HEK293 (cell line): Measurements from ENCODE around the gene KLHDC7B.

Experiments
- CTCF ChIA-PET: fragments of 350-600 bp; formaldehyde crosslinking; extraction: SDS; loops from one replicate; lab custom pipeline; 2021; ENCODE audit warnings: antibody characterized with exemption; lab: Yijun Ruan, JAX
- POLR2A ChIA-PET: fragments of 300-600 bp; formaldehyde crosslinking; extraction: SDS; loops from one replicate; lab custom pipeline; 2020; ENCODE audit warnings: antibody characterized with exemption, inconsistent platforms; lab: Yijun Ruan, JAX
- H3K27ac ChIP-seq: fragments of 200-500 bp; sonication (Bioruptor generic); 2 replicates; pipeline ENCODE4 v1.5.1; 2014; ENCODE audit warnings: low read depth, low read length, control low read depth, inconsistent platforms; ENCODE audit errors: extremely low read depth
- H3K36me3 ChIP-seq, 2 experiments: fragments of 200-500 bp in 1 of 2; sonication (Bioruptor generic) in 1 of 2; 1 replicate in 1 of 2; 2 replicates in 1 of 2; pipeline ENCODE4 v1.5.1; 2014 to 2017; ENCODE audit warnings: inconsistent platforms in 2 of 2, low read length in 2 of 2; ENCODE audit not compliant: control insufficient read depth in 2 of 2, insufficient read depth in 1 of 2
- H3K4me1 ChIP-seq: fragments of 200-500 bp; sonication (Bioruptor generic); 2 replicates; pipeline ENCODE4 v1.5.1; 2014; ENCODE audit warnings: mild to moderate bottlenecking, low read length, inconsistent platforms; ENCODE audit not compliant: control insufficient read depth, insufficient read depth
- H3K4me3 ChIP-seq: 2 replicates; pipeline ENCODE4 v1.5.1; 2011; ENCODE audit warnings: low read depth, mild to moderate bottlenecking, control low read depth, low read length, moderate library complexity
- H3K9me3 ChIP-seq: fragments of 200-500 bp; sonication (Bioruptor generic); 2 replicates; pipeline ENCODE4 v1.5.1; 2014; ENCODE audit warnings: low read depth, low read length, inconsistent platforms; ENCODE audit not compliant: control insufficient read depth, insufficient read depth
- EGR2 ChIP-seq: fragments of 450-650 bp; formaldehyde crosslinking; IDR thresholded peaks from 2 replicates; pipeline ENCODE4 v1.5.1; 2016; ENCODE audit warnings: low read depth, missing biosample characterization, missing genetic modification characterization
- GFI1B ChIP-seq: fragments of 450-650 bp; formaldehyde crosslinking; IDR thresholded peaks from 2 replicates; pipeline ENCODE4 v1.5.1; 2016; ENCODE audit warnings: missing biosample characterization, missing genetic modification characterization
- GLIS1 ChIP-seq: fragments of 450-650 bp; formaldehyde crosslinking; IDR thresholded peaks from 2 replicates; pipeline ENCODE4 v1.5.1; 2016; ENCODE audit warnings: missing biosample characterization, missing genetic modification characterization
- GLIS2 ChIP-seq: fragments of 450-650 bp; formaldehyde crosslinking; IDR thresholded peaks from 2 replicates; pipeline ENCODE4 v1.5.1; 2016; ENCODE audit warnings: missing biosample characterization, missing genetic modification characterization
- OVOL3 ChIP-seq: fragments of 450-650 bp; formaldehyde crosslinking; IDR thresholded peaks from 2 replicates; pipeline ENCODE4 v1.5.1; 2016; ENCODE audit warnings: missing biosample characterization, missing genetic modification characterization
- REPIN1 ChIP-seq: fragments of 450-650 bp; formaldehyde crosslinking; IDR thresholded peaks from 2 replicates; pipeline ENCODE4 v1.5.1; 2017; ENCODE audit warnings: missing biosample characterization, missing genetic modification characterization, low read depth
- YY2 ChIP-seq: fragments of 450-650 bp; formaldehyde crosslinking; IDR thresholded peaks from 2 replicates; pipeline ENCODE4 v1.5.1; 2016; ENCODE audit warnings: missing biosample characterization, missing genetic modification characterization
- ZFHX2 ChIP-seq: fragments of 450-650 bp; formaldehyde crosslinking; conservative IDR thresholded peaks from 2 replicates; pipeline ENCODE4 v1.5.1; 2016; ENCODE audit warnings: missing biosample characterization, missing genetic modification characterization
- ZIC2 ChIP-seq: fragments of 450-650 bp; formaldehyde crosslinking; IDR thresholded peaks from 2 replicates; pipeline ENCODE4 v1.5.1; 2016; ENCODE audit warnings: missing biosample characterization, missing genetic modification characterization
- ZNF114 ChIP-seq: fragments of 450-650 bp; formaldehyde crosslinking; IDR thresholded peaks from 2 replicates; pipeline ENCODE4 v1.5.0; 2017; ENCODE audit warnings: missing biosample characterization, missing genetic modification characterization
- ZNF155 ChIP-seq: fragments of 450-650 bp; formaldehyde crosslinking; IDR thresholded peaks from 2 replicates; pipeline ENCODE4 v1.5.1; 2016; ENCODE audit warnings: missing biosample characterization, missing genetic modification characterization
- ZNF341 ChIP-seq: fragments of 450-650 bp; formaldehyde crosslinking; IDR thresholded peaks from 2 replicates; pipeline ENCODE4; 2016; ENCODE audit warnings: low read depth, missing biosample characterization, missing genetic modification characterization
- ZNF548 ChIP-seq: fragments of 450-650 bp; formaldehyde crosslinking; IDR thresholded peaks from 2 replicates; pipeline ENCODE4 v1.5.1; 2016; ENCODE audit warnings: missing biosample characterization, missing genetic modification characterization
- ZNF596 ChIP-seq: fragments of 450-650 bp; IDR thresholded peaks from 2 replicates; pipeline ENCODE4 v1.5.0; 2018; ENCODE audit warnings: missing biosample characterization, mild to moderate bottlenecking, missing genetic modification characterization, moderate library complexity
- ZNF610 ChIP-seq: fragments of 450-650 bp; formaldehyde crosslinking; IDR thresholded peaks from 2 replicates; pipeline ENCODE4 v1.5.1; 2016; ENCODE audit warnings: missing biosample characterization, missing genetic modification characterization, borderline replicate concordance
- ZNF660 ChIP-seq: fragments of 450-650 bp; IDR thresholded peaks from 2 replicates; pipeline ENCODE4 v1.5.1; 2018; ENCODE audit warnings: missing biosample characterization, mild to moderate bottlenecking, missing genetic modification characterization
- ZNF670 ChIP-seq: fragments of 450-650 bp; formaldehyde crosslinking; IDR thresholded peaks from 2 replicates; pipeline ENCODE4 v1.5.1; 2016; ENCODE audit warnings: missing biosample characterization, missing genetic modification characterization, low read depth
- ZNF791 ChIP-seq: fragments of 450-650 bp; formaldehyde crosslinking; IDR thresholded peaks from 2 replicates; pipeline ENCODE4 v1.5.1; 2016; ENCODE audit warnings: missing biosample characterization, missing genetic modification characterization
- TF ChIP-seq, protein P1 (sequence below): fragments of 450-650 bp; formaldehyde crosslinking; IDR thresholded peaks from 2 replicates; pipeline ENCODE4 v1.5.1; 2016; ENCODE audit warnings: missing biosample characterization, missing genetic modification characterization
- TF ChIP-seq, protein P2 (sequence below): fragments of 450-650 bp; formaldehyde crosslinking; IDR thresholded peaks from 2 replicates; pipeline ENCODE4 v1.5.1; 2017; ENCODE audit warnings: missing biosample characterization, missing genetic modification characterization
- TF ChIP-seq, protein P3 (sequence below): fragments of 450-650 bp; formaldehyde crosslinking; IDR thresholded peaks from 2 replicates; pipeline ENCODE4 v1.5.1; 2016; ENCODE audit warnings: missing biosample characterization, missing genetic modification characterization

The KLHDC7B gene

DNA sequence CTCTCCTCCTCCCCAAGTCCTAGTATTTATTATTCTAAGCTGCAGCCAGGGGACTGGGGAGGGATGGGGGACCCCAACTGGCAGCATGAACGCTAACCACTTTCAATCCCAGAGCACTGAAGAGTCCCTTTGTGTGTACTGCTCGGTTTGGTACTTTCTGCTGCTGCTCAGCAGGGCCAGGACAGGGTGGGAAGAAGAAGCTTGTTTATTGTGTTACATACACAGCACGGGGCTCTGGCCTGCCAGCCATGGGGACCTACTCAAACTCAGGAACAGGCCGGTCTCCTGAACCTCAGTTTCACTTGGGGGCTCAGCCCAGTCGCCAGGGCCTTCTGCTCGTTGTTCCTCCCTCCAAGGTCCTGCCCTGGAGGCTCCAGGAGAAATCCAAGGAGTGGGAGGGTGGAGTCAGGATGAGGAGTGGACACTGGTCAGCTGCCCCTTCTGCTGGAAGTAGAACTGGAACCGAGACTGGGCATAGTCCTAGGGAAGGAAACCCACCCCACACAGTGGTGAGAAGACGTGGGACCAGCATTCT is 33.1 kb downstream of the KLHDC7B start (continued):
- TF ChIP-seq REPIN1 (tag by site-specific recombination) = no peak
- no peak for TF ChIP-seq ZNF596
- TF ChIP-seq, protein P1, sequence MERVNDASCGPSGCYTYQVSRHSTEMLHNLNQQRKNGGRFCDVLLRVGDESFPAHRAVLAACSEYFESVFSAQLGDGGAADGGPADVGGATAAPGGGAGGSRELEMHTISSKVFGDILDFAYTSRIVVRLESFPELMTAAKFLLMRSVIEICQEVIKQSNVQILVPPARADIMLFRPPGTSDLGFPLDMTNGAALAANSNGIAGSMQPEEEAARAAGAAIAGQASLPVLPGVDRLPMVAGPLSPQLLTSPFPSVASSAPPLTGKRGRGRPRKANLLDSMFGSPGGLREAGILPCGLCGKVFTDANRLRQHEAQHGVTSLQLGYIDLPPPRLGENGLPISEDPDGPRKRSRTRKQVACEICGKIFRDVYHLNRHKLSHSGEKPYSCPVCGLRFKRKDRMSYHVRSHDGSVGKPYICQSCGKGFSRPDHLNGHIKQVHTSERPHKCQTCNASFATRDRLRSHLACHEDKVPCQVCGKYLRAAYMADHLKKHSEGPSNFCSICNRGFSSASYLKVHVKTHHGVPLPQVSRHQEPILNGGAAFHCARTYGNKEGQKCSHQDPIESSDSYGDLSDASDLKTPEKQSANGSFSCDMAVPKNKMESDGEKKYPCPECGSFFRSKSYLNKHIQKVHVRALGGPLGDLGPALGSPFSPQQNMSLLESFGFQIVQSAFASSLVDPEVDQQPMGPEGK (tag by site-specific recombination) = no peak
- TF ChIP-seq, protein P2, sequence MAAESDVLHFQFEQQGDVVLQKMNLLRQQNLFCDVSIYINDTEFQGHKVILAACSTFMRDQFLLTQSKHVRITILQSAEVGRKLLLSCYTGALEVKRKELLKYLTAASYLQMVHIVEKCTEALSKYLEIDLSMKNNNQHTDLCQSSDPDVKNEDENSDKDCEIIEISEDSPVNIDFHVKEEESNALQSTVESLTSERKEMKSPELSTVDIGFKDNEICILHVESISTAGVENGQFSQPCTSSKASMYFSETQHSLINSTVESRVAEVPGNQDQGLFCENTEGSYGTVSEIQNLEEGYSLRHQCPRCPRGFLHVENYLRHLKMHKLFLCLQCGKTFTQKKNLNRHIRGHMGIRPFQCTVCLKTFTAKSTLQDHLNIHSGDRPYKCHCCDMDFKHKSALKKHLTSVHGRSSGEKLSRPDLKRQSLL = no peak

GRCh38 chr22:50579752-50580151 is 34.1 kb downstream of the KLHDC7B start:
- H3K36me3 ChIP-seq = peaks cover 33 to 67% of the 10 kb centered on the region in 2 experiments
- ChIA-PET CTCF (interaction anchor here (2.3 kb wide), 1 partner anchor 16 kb away, joined by 12 read pairs; the partner anchor contains the start of gene SYCE3), POLR2A (no interaction called here)
- H3K9me3 ChIP-seq = no peaks in the 10 kb centered on the region
- H3K4me1 ChIP-seq = peaks cover 3% of the 10 kb centered on the region; the same call in 1 of the 2 replicates
- TF ChIP-seq ZNF341 (tag by site-specific recombination) = peak; percentile 67
- no peak for TF ChIP-seq YY2 (tag by site-specific recombination)
- no peak overlapping the region for H3K4me3 ChIP-seq
- no peak overlapping the region for H3K27ac ChIP-seq

- Histone ChIP-seq H3K36me3 (peaks cover 25 to 61% of the 10 kb centered on the region in 2 experiments), H3K4me1 (peaks cover 3% of the 10 kb centered on the region; the same call in 1 of the 2 replicates), H3K27ac (peak overlapping the region; percentile 99; the same call in 1 of the 2 replicates), H3K4me3 (peak overlapping the region; percentile 80), H3K9me3 (no peaks in the 10 kb centered on the region)
- ChIA-PET POLR2A (interaction anchor here (0.6 to 3.2 kb wide), 5 partner anchors 9 to 56 kb away, joined by 3 to 22 read pairs (median 15); partner anchors contain the start of genes SCO2 and SYCE3), CTCF (interaction anchor here (0.6 to 1.5 kb wide), 4 partner anchors 18 to 119 kb away, joined by 3 to 11 read pairs (median 4); partner anchors contain the start of genes SCO2 and SYCE3)
- TF ChIP-seq GLIS1 (tag by site-specific recombination) = 0 out of 2 replicates have a peak, but pooled peaks have one; percentile 23
- TF ChIP-seq EGR2 = peak; percentile 66
- TF ChIP-seq ZNF548 (tag by site-specific recombination) = no peak
- TF ChIP-seq GLIS2 = 0 out of 2 replicates have a peak, but pooled peaks have one; percentile 17
- peak; percentile 75 for TF ChIP-seq ZFHX2
- TF ChIP-seq GFI1B (tag by site-specific recombination) = no peak
- TF ChIP-seq YY2 (tag by site-specific recombination) = peak; percentile 58; the same call in 1 of the 2 replicates
- TF ChIP-seq ZNF660 = peak; percentile 58; the same call in 1 of the 2 replicates
Observed at GRCh38 chr22:50581031-50581949, 35.6 kb downstream of the KLHDC7B start.

GRCh38 chr22:50581950-50582492 is 36.3 kb downstream of the KLHDC7B start:
- H3K9me3 ChIP-seq = no peaks in the 10 kb centered on the region
- peaks cover 3% of the 10 kb centered on the region; the same call in 1 of the 2 replicates for H3K4me1 ChIP-seq
- H3K27ac ChIP-seq = peak overlapping the region; percentile 99
- TF ChIP-seq GLIS1 (tag by site-specific recombination) (0 out of 2 replicates have a peak, but pooled peaks have one; percentile 21), ZNF114 (no peak), ZNF155 (no peak), ZIC2 (tag by site-specific recombination) (0 out of 2 replicates have a peak, but pooled peaks have one; percentile 25), OVOL3 (tag by site-specific recombination) (no peak), ZNF548 (tag by site-specific recombination) (no peak), ZNF791 (tag by site-specific recombination) (no peak), ZNF670 (tag by site-specific recombination) (no peak), ZNF610 (tag by site-specific recombination) (no peak)
- TF ChIP-seq, protein P1 (tag by site-specific recombination) = no peak
- TF ChIP-seq, protein P3, sequence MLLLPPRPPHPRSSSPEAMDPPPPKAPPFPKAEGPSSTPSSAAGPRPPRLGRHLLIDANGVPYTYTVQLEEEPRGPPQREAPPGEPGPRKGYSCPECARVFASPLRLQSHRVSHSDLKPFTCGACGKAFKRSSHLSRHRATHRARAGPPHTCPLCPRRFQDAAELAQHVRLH (tag by site-specific recombination) = no peak

More at GRCh38 chr22:50581950-50582492, 36.3 kb downstream of the KLHDC7B start:
- Histone ChIP-seq H3K36me3 (peaks cover 21 to 54% of the 10 kb centered on the region in 2 experiments), H3K4me3 (peak overlapping the region; percentile 80)
- POLR2A ChIA-PET = interaction anchor here (0.6 to 3.2 kb wide), 10 partner anchors 10 to 84 kb away, joined by 3 to 22 read pairs (median 4); partner anchors contain the start of genes ARSA, LMF2, SCO2 and SYCE3
- CTCF ChIA-PET = interaction anchor here (1.0 to 1.6 kb wide), 3 partner anchors 19 to 56 kb away, joined by 4 to 11 read pairs (median 7); partner anchors contain the start of genes SCO2 and SYCE3
